Left lung (tissue), 14 donors: ENCODE results near the gene GRAMD4. TPM values are rescaled to one million over a fixed set of nuclear protein-coding genes. Genes with fewer than 3 reads are reported as not detected.
A peak's percentile ranks its signal among the peaks of the same experiment; 100 is the strongest.

Experiments
- ATAC-seq: fragments of 200-7000 bp; cut with Tn5 transposase; one replicate; pipeline ENCODE4 v1.9.1; 2020; ENCODE audit warnings: moderate library complexity
- DNase-seq, 4 donors: peaks; one replicate each; pipeline ENCODE4 v3.0.0-alpha.2; 2013 to 2020
- H3K27ac ChIP-seq, 2 donors: fragments of 200-600 bp; sonication (generic) in 1 of 2; one replicate each; pipeline versions ENCODE4 v1.5.0 to v1.8.0; 2020 to 2021
- H3K27me3 ChIP-seq, 2 donors: fragments of 200-600 bp; sonication (generic) in 1 of 2; one replicate each; pipeline versions ENCODE4 v1.5.0 to v1.8.0; 2020 to 2021
- H3K36me3 ChIP-seq, 2 donors: fragments of 200-600 bp; sonication (generic) in 1 of 2; one replicate each; pipeline versions ENCODE4 v1.5.0 to v1.8.0; 2020 to 2021
- H3K4me1 ChIP-seq, 2 donors: fragments of 200-600 bp; one replicate each; pipeline ENCODE4 v1.8.0; 2021
- H3K4me3 ChIP-seq, 2 donors: fragments of 200-600 bp; sonication (generic) in 1 of 2; one replicate each; pipeline versions ENCODE4 v1.5.0 to v1.8.0; 2020 to 2021; ENCODE audit warnings: mild to moderate bottlenecking in 1 of 2
- H3K9me3 ChIP-seq, 2 donors: fragments of 200-600 bp; sonication (generic) in 1 of 2; one replicate each; pipeline versions ENCODE4 v1.5.0 to v1.8.0; 2020 to 2021
- CTCF ChIP-seq, 2 donors: fragments of 200-600 bp; sonication (generic) in 1 of 2; IDR thresholded peaks; one replicate each; pipeline versions ENCODE4 v1.5.0 to v1.8.0; 2021; ENCODE audit warnings: antibody characterized with exemption in 2 of 2
- intact Hi-C, 2 donors: fragments of 100-400 bp; cut with DNase I; formaldehyde crosslinking; loops; one replicate each; pipeline versions ENCODE4 v1.11.2 to v1.14.2; 2022
- long read RNA-seq, 12 donors: library from polyadenylated mRNA in 2 of 12; unstranded in 2 of 12; transcript quantifications; one replicate each; pipeline ENCODE4 v2.0.0 and lab custom pipeline, GENCODE V29; 2019 to 2026
- polyA plus RNA-seq, 6 donors: library from polyadenylated mRNA; unstranded; fragments of 120-200 nt; gene quantifications; one replicate each; pipeline ENCODE4 v1.2.1, GENCODE V29; 2013; ENCODE audit not compliant: insufficient read length in 6 of 6
- total RNA-seq, 2 donors: library from RNA; stranded (reverse); fragmentation: NEBNext Ultra II Directional; extraction: Animal tissue kit (Norgen Biotek cat#: 25700); gene quantifications; one replicate each; pipeline ENCODE4 v1.2.1, GENCODE V29; 2021
- donor health status: DM: no; HTN: yes; CAD: no.
- donor health status: DM: no; HTN: no; CAD: no.

Gene GRAMD4
- total RNA-seq (10 to 100 TPM; 61.8 to 78.2 TPM), polyA plus RNA-seq (10 to 100 TPM; 25.2 to 51.9 (median 34.7) TPM)
- long read RNA-seq, donor 1, partial matches to known transcripts = 0 of 1 reads
- long read RNA-seq, donor 1, other reads (novel, unspliced or antisense) = 0 of 1 reads
- long read RNA-seq, donor 2, full-length matches to known transcripts = 1 of 1 reads
- long read RNA-seq, donor 2, partial matches to known transcripts = 0 of 1 reads
- long read RNA-seq, donor 2, other reads (novel, unspliced or antisense) = 0 of 1 reads
- long read RNA-seq, donor 3, partial matches to known transcripts = 0 of 5 reads
- long read RNA-seq, donor 3, other reads (novel, unspliced or antisense) = 5 of 5 reads
- long read RNA-seq, donor 4, partial matches to known transcripts = 0 of 4 reads
- long read RNA-seq, donor 4, other reads (novel, unspliced or antisense) = 4 of 4 reads
- long read RNA-seq, donor 5, partial matches to known transcripts = 5 of 5 reads
- long read RNA-seq, donor 5, other reads (novel, unspliced or antisense) = 0 of 5 reads
- long read RNA-seq, donor 6 = 0 reads
- long read RNA-seq, donor 7 = 0 reads
- long read RNA-seq, donor 8, partial matches to known transcripts = 7 of 8 reads
- long read RNA-seq, donor 8, other reads (novel, unspliced or antisense) = 0 of 8 reads
- long read RNA-seq, donor 9 = 0 reads
- long read RNA-seq, donor 10, partial matches to known transcripts = 0 of 7 reads
- long read RNA-seq, donor 10, other reads (novel, unspliced or antisense) = 7 of 7 reads
- long read RNA-seq, donor 11, partial matches to known transcripts = 38 of 43 reads
- long read RNA-seq, donor 11, other reads (novel, unspliced or antisense) = 5 of 43 reads
- long read RNA-seq, donor 12 = 0 reads

GRCh38 chr22:46619830-46620501 lies at the start of gene GRAMD4:
GRAMD4 (plus strand) TSS chr22:46620386; CDS start chr22:46626800, 6,414 bp downstream.
- H3K9me3 ChIP-seq = no peaks in the 10 kb centered on the region
- no peak for TF ChIP-seq CTCF (IDR thresholded peaks at IDR 0.05)
- peaks cover 3 to 68% of the 10 kb centered on the region in 2 donors for H3K4me1 ChIP-seq
- peak within 1 kb of the TSS in 1 of 2 donors; percentile 77 for H3K27ac ChIP-seq
- intact Hi-C loops = no loop called here
- peak within 1 kb of the TSS in 1 of 2 donors; percentile 14 for H3K4me3 ChIP-seq
- H3K36me3 ChIP-seq = no peaks in the 10 kb centered on the region
- H3K27me3 ChIP-seq = no peaks in the 10 kb centered on the region
- DNase-seq (peak in 1 of 4 donors; percentile 83), ATAC-seq (peak; percentile 13)

- DNase-seq (peak in 1 of 4 donors; percentile 9), ATAC-seq (no peak)
- Histone ChIP-seq H3K4me1 (peaks cover 5 to 30% of the 10 kb centered on the region in 2 donors), H3K9me3 (peaks cover 0 to 14% of the 10 kb centered on the region in 2 donors), H3K27me3 (no peaks in the 10 kb centered on the region), H3K36me3 (no peaks in the 10 kb centered on the region), H3K4me3 (no peak overlapping the region), H3K27ac (no peak overlapping the region)
- TF ChIP-seq CTCF (IDR thresholded peaks at IDR 0.05) = no peak
- intact Hi-C loops = no loop called here
These were observed 48.4 kb upstream of the GRAMD4 start for GRCh38 chr22:46571642-46572250.

- no peak for ATAC-seq
These were observed 47.0 kb upstream of the GRAMD4 start for GRCh38 chr22:46572911-46573780.

More at GRCh38 chr22:46572911-46573780, 47.0 kb upstream of the GRAMD4 start:
- no peak overlapping the region for H3K4me3 ChIP-seq
- no peaks in the 10 kb centered on the region for H3K36me3 ChIP-seq
- no peak overlapping the region for H3K27ac ChIP-seq
- H3K27me3 ChIP-seq = no peaks in the 10 kb centered on the region
- intact Hi-C loops = no loop called here
- peaks cover 9 to 37% of the 10 kb centered on the region in 2 donors for H3K4me1 ChIP-seq
- peak in 2 of 4 donors; percentile 30 to 31 for DNase-seq
- peaks cover 0 to 14% of the 10 kb centered on the region in 2 donors for H3K9me3 ChIP-seq
- TF ChIP-seq CTCF (IDR thresholded peaks at IDR 0.05) = no peak
